ENCODE results near the gene RPL39.

The RPL39 gene

DNA sequence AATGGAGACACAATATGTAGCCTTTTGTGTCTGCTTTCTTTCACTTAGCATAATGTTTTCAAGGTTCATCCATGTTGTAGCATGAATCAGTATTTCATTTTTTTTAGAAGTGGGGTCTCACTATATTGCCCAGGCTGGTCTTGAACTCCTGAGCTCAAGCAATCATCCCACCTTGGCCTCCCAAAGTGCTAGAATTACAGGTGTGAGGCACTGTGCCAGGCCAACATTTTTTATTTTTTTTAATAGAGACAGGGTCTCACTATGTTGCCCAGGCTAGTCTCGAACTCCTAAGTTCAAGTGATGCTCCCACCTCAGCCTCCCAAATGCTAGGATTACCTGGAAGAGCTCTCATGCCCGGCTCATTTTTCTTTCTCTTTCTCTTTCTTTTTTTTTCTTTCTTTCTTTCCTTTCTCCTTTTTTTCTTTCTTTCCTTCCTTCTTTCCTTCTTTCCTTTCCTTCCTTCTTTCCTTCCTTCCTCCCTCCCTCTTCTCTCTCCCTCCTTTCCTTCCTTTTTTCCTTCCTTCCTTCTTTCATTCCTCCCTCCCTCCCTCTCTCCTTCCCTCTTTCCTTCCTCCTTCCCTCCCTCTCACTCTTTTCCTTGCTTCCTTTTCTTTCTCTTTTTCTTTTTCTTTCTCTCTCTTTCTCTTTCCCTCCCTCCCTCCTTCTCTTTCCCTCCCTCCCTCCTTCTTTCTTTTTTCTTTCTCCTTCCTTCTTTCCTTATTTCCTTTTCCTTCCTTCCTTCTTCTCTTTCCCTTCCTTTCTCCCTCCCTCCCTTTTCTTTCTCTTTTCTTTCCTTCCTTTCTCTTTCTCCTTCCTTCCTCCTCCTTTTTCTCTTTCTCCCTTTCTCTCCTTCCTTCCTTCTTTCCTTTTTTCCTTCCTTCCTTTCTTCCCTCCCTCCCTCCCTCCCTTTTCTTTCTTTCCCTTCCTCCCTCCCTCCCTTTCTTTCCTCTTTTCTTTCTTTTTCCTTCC lies 10.1 kb upstream of the RPL39 start:
- Histone ChIP-seq H3K27me3 (ENCODE audit: low read length) (no peaks in the 10 kb centered on the region), H3K27ac (ENCODE audit: low read depth, low read length) (no peak overlapping the region), H3K4me3 (ENCODE audit: insufficient read depth, low read length, poor library complexity, severe bottlenecking) (no peak overlapping the region), H3K9me2 (replicated peaks; ENCODE audit: insufficient read depth, low read length) (no peaks in the 10 kb centered on the region), H3K36me3 (ENCODE audit: low read length) (no peaks in the 10 kb centered on the region), H2AFZ (ENCODE audit: low read depth, low read length, severe bottlenecking) (no peak overlapping the region), H3K9me3 (ENCODE audit: insufficient read depth, low read length) (no peaks in the 10 kb centered on the region), H3F3A (ENCODE audit: insufficient read depth) (no peaks in the 10 kb centered on the region), H4K20me1 (ENCODE audit: low read depth, low read length) (no peaks in the 10 kb centered on the region), H3K4me2 (ENCODE audit: low read depth, low read length, poor library complexity, severe bottlenecking) (no peak overlapping the region), H3K79me2 (ENCODE audit: insufficient read depth, low read length) (no peaks in the 10 kb centered on the region), H3K9ac (ENCODE audit: low read length) (no peak overlapping the region)
- TF ChIP-seq, protein P1, sequence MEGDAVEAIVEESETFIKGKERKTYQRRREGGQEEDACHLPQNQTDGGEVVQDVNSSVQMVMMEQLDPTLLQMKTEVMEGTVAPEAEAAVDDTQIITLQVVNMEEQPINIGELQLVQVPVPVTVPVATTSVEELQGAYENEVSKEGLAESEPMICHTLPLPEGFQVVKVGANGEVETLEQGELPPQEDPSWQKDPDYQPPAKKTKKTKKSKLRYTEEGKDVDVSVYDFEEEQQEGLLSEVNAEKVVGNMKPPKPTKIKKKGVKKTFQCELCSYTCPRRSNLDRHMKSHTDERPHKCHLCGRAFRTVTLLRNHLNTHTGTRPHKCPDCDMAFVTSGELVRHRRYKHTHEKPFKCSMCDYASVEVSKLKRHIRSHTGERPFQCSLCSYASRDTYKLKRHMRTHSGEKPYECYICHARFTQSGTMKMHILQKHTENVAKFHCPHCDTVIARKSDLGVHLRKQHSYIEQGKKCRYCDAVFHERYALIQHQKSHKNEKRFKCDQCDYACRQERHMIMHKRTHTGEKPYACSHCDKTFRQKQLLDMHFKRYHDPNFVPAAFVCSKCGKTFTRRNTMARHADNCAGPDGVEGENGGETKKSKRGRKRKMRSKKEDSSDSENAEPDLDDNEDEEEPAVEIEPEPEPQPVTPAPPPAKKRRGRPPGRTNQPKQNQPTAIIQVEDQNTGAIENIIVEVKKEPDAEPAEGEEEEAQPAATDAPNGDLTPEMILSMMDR (IDR thresholded peaks at IDR 0.05; ENCODE audit: insufficient read depth, low read length, poor library complexity, severe bottlenecking) = no peak
- no peak for TF ChIP-seq EZH2phosphoT487 (conservative IDR thresholded peaks at IDR 0.05; ENCODE audit: low read length)

DNA sequence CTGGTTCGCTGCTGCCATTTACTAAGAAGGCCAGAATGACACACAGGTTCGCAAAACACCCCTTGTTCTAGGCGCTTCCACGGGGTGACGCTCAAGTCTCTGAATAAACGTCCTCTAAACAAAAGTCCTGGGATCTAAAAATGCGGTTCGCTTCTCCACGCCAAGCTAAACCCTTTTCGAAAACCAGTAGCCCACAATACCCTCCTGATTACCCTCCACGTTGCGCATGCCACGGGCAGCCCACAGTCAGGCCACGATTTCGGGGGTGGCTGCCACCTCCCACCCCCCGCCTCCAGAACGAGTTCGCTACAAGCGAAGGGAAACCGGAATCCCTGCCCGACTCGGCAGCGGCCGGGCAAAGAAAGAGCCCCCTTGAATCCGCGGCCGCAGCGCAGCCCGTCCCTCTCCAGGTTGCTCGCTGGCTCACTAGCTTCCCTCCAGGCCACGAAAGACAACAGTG lies 423 bp downstream of the RPL39 start:
- Histone ChIP-seq H3K27ac (ENCODE audit: low read depth, low read length) (peak overlapping the region; percentile 93), H3K9ac (ENCODE audit: low read length) (peak overlapping the region; percentile 90), H3K9me3 (ENCODE audit: insufficient read depth, low read length) (no peaks in the 10 kb centered on the region), H3K4me3 (ENCODE audit: insufficient read depth, low read length, poor library complexity, severe bottlenecking) (peak overlapping the region; percentile 67), H4K20me1 (ENCODE audit: low read depth, low read length) (peaks cover 25% of the 10 kb centered on the region), H3K79me2 (ENCODE audit: insufficient read depth, low read length) (peaks cover 52% of the 10 kb centered on the region), H3K4me2 (ENCODE audit: low read depth, low read length, poor library complexity, severe bottlenecking) (peak overlapping the region; percentile 98), H3F3A (ENCODE audit: insufficient read depth) (peaks cover 8% of the 10 kb centered on the region; the same call in 1 of the 2 replicates), H3K36me3 (ENCODE audit: low read length) (peaks cover 11% of the 10 kb centered on the region), H3K9me2 (replicated peaks; ENCODE audit: insufficient read depth, low read length) (no peaks in the 10 kb centered on the region), H3K27me3 (ENCODE audit: low read length) (no peaks in the 10 kb centered on the region), H2AFZ (ENCODE audit: low read depth, low read length, severe bottlenecking) (no peak overlapping the region)
- TF ChIP-seq EZH2phosphoT487 (conservative IDR thresholded peaks at IDR 0.05; ENCODE audit: low read length) = no peak
- TF ChIP-seq, protein P1 (IDR thresholded peaks at IDR 0.05; ENCODE audit: insufficient read depth, low read length, poor library complexity, severe bottlenecking) = no peak

DNA sequence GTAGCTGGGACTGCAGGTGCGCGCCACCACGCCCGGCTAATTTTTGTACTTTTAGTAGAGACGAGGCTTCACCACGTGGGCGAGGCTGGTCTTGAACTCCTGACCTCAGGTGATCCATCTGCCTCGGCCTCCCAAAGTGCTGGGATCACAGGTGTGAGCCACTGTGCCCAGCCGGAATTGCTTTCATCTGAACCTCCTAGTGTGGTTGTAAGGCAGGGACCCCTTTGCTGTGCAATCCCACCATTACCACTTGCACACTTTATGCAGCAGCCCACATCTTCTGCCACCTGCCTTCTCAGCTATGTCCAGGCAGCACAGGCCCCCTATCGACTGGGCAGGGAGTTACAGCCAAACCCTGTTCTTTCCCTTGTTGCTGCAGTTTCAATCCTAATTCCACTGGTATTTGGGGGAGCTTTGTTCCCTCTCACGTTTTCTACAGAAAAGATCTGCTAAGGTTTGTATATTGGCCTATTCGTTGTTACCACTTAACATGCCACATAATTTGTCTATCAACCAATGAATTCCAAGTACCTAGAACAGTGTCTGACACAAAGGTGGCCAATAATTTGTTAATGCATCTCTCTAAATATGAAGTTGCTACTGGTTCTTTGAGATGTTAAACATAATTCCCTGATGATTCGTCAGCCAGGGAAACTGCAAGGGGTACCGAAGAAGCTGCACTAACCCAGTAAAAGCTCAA lies 6.5 kb downstream of the RPL39 start:
- H3K9ac ChIP-seq (ENCODE audit: low read length) = no peak overlapping the region
- H3K4me3 ChIP-seq (ENCODE audit: insufficient read depth, low read length, poor library complexity, severe bottlenecking) = no peak overlapping the region
- H3F3A ChIP-seq (ENCODE audit: insufficient read depth) = peaks cover 7% of the 10 kb centered on the region; the same call in 1 of the 2 replicates
- peaks cover 39% of the 10 kb centered on the region for H3K79me2 ChIP-seq (ENCODE audit: insufficient read depth, low read length)
- H3K9me2 ChIP-seq (replicated peaks; ENCODE audit: insufficient read depth, low read length) = no peaks in the 10 kb centered on the region
- no peak overlapping the region for H3K4me2 ChIP-seq (ENCODE audit: low read depth, low read length, poor library complexity, severe bottlenecking)
- peaks cover 14% of the 10 kb centered on the region for H3K36me3 ChIP-seq (ENCODE audit: low read length)
- no peak overlapping the region for H2AFZ ChIP-seq (ENCODE audit: low read depth, low read length, severe bottlenecking)
- no peak overlapping the region for H3K27ac ChIP-seq (ENCODE audit: low read depth, low read length)
- peaks cover 16% of the 10 kb centered on the region; the same call in 1 of the 2 replicates for H4K20me1 ChIP-seq (ENCODE audit: low read depth, low read length)
- no peaks in the 10 kb centered on the region for H3K9me3 ChIP-seq (ENCODE audit: insufficient read depth, low read length)
- TF ChIP-seq EZH2phosphoT487 (conservative IDR thresholded peaks at IDR 0.05; ENCODE audit: low read length) = no peak
- TF ChIP-seq, protein P1 (IDR thresholded peaks at IDR 0.05; ENCODE audit: insufficient read depth, low read length, poor library complexity, severe bottlenecking) = no peak
- no peaks in the 10 kb centered on the region for H3K27me3 ChIP-seq (ENCODE audit: low read length)

All from SU-DHL-6 (cell line).